ENCODE results near the gene TSPO2.
A peak's percentile ranks its signal among the peaks of the same experiment; 100 is the strongest.
"Not testable (repeated sequence)": the region's sequence is repeated elsewhere in the genome, so short reads cannot be mapped to it uniquely, and the experiment has no call there.

The TSPO2 gene

DNA sequence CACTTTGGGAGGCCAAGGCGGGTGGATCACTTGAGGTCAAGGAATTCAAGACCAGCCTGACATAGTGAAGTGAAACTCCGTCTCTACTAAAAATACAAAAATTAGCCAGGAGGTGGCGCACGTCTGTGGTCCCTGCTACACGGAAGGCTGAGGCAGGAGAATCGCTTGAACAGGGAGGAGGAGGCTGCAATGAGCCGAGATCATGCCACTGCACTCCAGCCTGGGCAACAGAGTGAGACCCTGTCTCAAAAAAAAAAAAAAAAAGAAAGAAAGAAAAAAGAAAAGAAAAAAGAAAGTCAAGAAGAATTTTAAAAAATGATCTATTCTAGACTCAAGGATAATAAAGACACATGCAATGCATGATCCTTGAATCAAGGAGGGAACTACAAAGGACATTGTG lies 36.0 kb upstream of the TSPO2 start:
- not testable (repeated sequence) for H4K12ac ChIP-seq (ENCODE audit: low read depth, low read length); H3K18ac ChIP-seq (ENCODE audit: low read length); H3K4me2 ChIP-seq (ENCODE audit: low read length); H3K27me3 ChIP-seq (ENCODE audit: insufficient read depth, low read length); H2BK120ac ChIP-seq (ENCODE audit: insufficient read depth, low read length, poor library complexity); H3K4ac ChIP-seq (ENCODE audit: low read depth, low read length); H3K14ac ChIP-seq (ENCODE audit: low read length); H3K9ac ChIP-seq (ENCODE audit: low read length); H2BK5ac ChIP-seq (ENCODE audit: low read depth, low read length, poor library complexity); H3K27ac ChIP-seq (ENCODE audit: low read depth, low read length); H3K4me1 ChIP-seq (ENCODE audit: control insufficient read depth in 1 of 2, insufficient read depth in 2 of 2, low read length in 2 of 2); H3K4me3 ChIP-seq (ENCODE audit: low read depth, low read length); H3K36me3 ChIP-seq (ENCODE audit: control insufficient read depth in 1 of 2, insufficient read depth in 2 of 2, low read length in 2 of 2); H4K8ac ChIP-seq (ENCODE audit: low read depth, low read length); H3K79me2 ChIP-seq (ENCODE audit: control insufficient read depth, insufficient read depth, low read length, poor library complexity); H2AK5ac ChIP-seq (ENCODE audit: low read length); H2AFZ ChIP-seq (ENCODE audit: insufficient read depth, low read length, poor library complexity); H3K23ac ChIP-seq (ENCODE audit: low read length); H2BK12ac ChIP-seq (ENCODE audit: low read length); H3K9me3 ChIP-seq (ENCODE audit: insufficient read depth, low read depth, low read length); H3K79me1 ChIP-seq (ENCODE audit: low read length); H4K91ac ChIP-seq (ENCODE audit: low read depth, low read length)
- WGBS (ENCODE audit: extremely low coverage, insufficient coverage, insufficient read length): no CpG with 5 or more reads among the region's 7 CpGs
- peak; percentile 58 to 90 for DNase-seq

DNA sequence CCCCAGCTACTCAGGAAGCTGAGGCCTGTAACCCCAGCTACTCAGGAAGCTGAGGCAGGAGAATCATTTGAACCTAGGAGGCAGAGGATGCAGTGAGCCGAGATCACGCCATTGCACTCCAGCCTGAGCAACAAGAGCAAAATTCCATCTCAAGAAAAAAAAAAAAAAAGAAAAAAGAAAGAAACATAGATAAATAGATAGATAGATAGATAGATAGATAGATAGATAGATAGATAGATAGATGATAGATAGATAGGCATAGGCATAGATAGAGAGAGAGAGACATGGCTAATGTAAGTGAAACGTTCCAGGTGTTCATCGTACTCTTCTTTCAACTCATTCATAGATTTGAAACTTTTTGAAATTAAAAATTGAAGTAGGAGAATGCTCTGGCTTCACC lies 35.3 kb upstream of the TSPO2 start:
- not testable (repeated sequence) for H3K79me1 ChIP-seq (ENCODE audit: low read length); H3K4me1 ChIP-seq (ENCODE audit: control insufficient read depth in 1 of 2, insufficient read depth in 2 of 2, low read length in 2 of 2); H2BK5ac ChIP-seq (ENCODE audit: low read depth, low read length, poor library complexity); H3K79me2 ChIP-seq (ENCODE audit: control insufficient read depth, insufficient read depth, low read length, poor library complexity); H4K12ac ChIP-seq (ENCODE audit: low read depth, low read length); H3K9me3 ChIP-seq (ENCODE audit: insufficient read depth, low read depth, low read length); H4K8ac ChIP-seq (ENCODE audit: low read depth, low read length); H3K18ac ChIP-seq (ENCODE audit: low read length); H3K14ac ChIP-seq (ENCODE audit: low read length); H3K4me3 ChIP-seq (ENCODE audit: low read depth, low read length); H2BK12ac ChIP-seq (ENCODE audit: low read length); H4K91ac ChIP-seq (ENCODE audit: low read depth, low read length); H2AK5ac ChIP-seq (ENCODE audit: low read length); H3K4me2 ChIP-seq (ENCODE audit: low read length); H2AFZ ChIP-seq (ENCODE audit: insufficient read depth, low read length, poor library complexity); H2BK120ac ChIP-seq (ENCODE audit: insufficient read depth, low read length, poor library complexity); H3K27ac ChIP-seq (ENCODE audit: low read depth, low read length); H3K9ac ChIP-seq (ENCODE audit: low read length); H3K27me3 ChIP-seq (ENCODE audit: insufficient read depth, low read length); H3K36me3 ChIP-seq (ENCODE audit: control insufficient read depth in 1 of 2, insufficient read depth in 2 of 2, low read length in 2 of 2); DNase-seq; H3K4ac ChIP-seq (ENCODE audit: low read depth, low read length); H3K23ac ChIP-seq (ENCODE audit: low read length)
- no CpG with 5 or more reads among the region's 4 CpGs for WGBS (ENCODE audit: extremely low coverage, insufficient coverage, insufficient read length)

DNA sequence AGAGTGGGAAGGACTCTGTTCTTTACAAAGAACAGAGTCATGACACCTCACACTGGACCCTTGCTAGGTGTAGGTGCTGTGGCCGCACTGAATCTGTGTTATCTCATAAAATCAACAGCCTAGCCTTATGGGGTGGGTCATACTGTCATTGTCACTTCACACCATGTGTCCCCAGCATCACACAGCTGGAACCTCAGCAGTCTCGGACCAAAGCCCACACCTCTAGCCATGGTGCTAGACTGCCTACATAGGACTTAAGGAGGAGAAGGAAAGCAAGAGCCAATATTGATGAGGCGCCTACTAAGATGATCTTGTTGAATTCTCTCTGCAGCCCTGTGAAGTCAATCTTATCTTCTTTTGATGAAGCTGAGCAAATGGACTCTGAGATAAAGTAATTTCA lies 34.3 kb upstream of the TSPO2 start:
- Histone ChIP-seq H3K4ac (ENCODE audit: low read depth, low read length) (no peak overlapping the region), H3K79me1 (ENCODE audit: low read length) (no peaks in the 10 kb centered on the region), H3K4me2 (ENCODE audit: low read length) (no peak overlapping the region), H3K79me2 (ENCODE audit: control insufficient read depth, insufficient read depth, low read length, poor library complexity) (no peaks in the 10 kb centered on the region), H2AFZ (ENCODE audit: insufficient read depth, low read length, poor library complexity) (no peak overlapping the region), H3K23ac (ENCODE audit: low read length) (no peak overlapping the region), H3K4me1 (ENCODE audit: control insufficient read depth in 1 of 2, insufficient read depth in 2 of 2, low read length in 2 of 2) (no peaks in the 10 kb centered on the region), H3K27ac (ENCODE audit: low read depth, low read length) (no peak overlapping the region), H4K8ac (ENCODE audit: low read depth, low read length) (no peak overlapping the region), H2AK5ac (ENCODE audit: low read length) (no peak overlapping the region), H3K9me3 (ENCODE audit: insufficient read depth, low read depth, low read length) (no peaks in the 10 kb centered on the region), H3K36me3 (ENCODE audit: control insufficient read depth in 1 of 2, insufficient read depth in 2 of 2, low read length in 2 of 2) (no peaks in the 10 kb centered on the region), H4K91ac (ENCODE audit: low read depth, low read length) (no peak overlapping the region), H3K27me3 (ENCODE audit: insufficient read depth, low read length) (no peaks in the 10 kb centered on the region), H2BK12ac (ENCODE audit: low read length) (no peak overlapping the region), H3K9ac (ENCODE audit: low read length) (no peak overlapping the region), H2BK120ac (ENCODE audit: insufficient read depth, low read length, poor library complexity) (no peak overlapping the region), H3K4me3 (ENCODE audit: low read depth, low read length) (no peak overlapping the region), H2BK5ac (ENCODE audit: low read depth, low read length, poor library complexity) (no peak overlapping the region), H3K18ac (ENCODE audit: low read length) (no peak overlapping the region), H4K12ac (ENCODE audit: low read depth, low read length) (no peak overlapping the region), H3K14ac (ENCODE audit: low read length) (no peak overlapping the region)
- no CpG with 5 or more reads among the region's 3 CpGs for WGBS (ENCODE audit: extremely low coverage, insufficient coverage, insufficient read length)
- DNase-seq: no peak

DNA sequence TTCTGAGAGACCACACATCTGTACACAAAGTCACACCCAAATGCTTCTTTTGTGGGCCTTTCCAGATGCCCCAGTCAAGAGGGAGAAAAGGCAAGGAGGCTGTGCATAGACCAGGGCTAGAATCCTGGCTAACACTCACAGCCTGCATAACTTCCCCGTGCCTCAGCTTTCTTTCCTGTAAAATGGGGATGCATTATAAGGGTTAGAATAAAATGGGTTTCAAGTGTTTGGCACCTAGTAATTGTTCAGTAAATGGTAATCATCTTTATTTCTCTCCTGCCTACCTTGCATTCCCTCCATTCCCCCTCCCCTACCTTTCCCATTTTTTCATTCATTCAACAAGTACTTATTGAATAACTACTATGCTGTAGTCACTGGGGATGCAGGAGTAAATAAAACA lies 32.6 kb upstream of the TSPO2 start:
- Histone ChIP-seq H4K8ac (ENCODE audit: low read depth, low read length) (no peak overlapping the region), H3K79me2 (ENCODE audit: control insufficient read depth, insufficient read depth, low read length, poor library complexity) (no peaks in the 10 kb centered on the region), H4K12ac (ENCODE audit: low read depth, low read length) (no peak overlapping the region), H3K18ac (ENCODE audit: low read length) (no peak overlapping the region), H3K4me2 (ENCODE audit: low read length) (no peak overlapping the region), H3K4me1 (ENCODE audit: control insufficient read depth in 1 of 2, insufficient read depth in 2 of 2, low read length in 2 of 2) (no peaks in the 10 kb centered on the region), H3K79me1 (ENCODE audit: low read length) (no peaks in the 10 kb centered on the region), H2BK12ac (ENCODE audit: low read length) (no peak overlapping the region), H3K14ac (ENCODE audit: low read length) (no peak overlapping the region), H4K91ac (ENCODE audit: low read depth, low read length) (no peak overlapping the region), H3K4me3 (ENCODE audit: low read depth, low read length) (no peak overlapping the region), H2BK5ac (ENCODE audit: low read depth, low read length, poor library complexity) (no peak overlapping the region), H3K27me3 (ENCODE audit: insufficient read depth, low read length) (no peaks in the 10 kb centered on the region), H2AK5ac (ENCODE audit: low read length) (no peak overlapping the region), H2BK120ac (ENCODE audit: insufficient read depth, low read length, poor library complexity) (no peak overlapping the region), H3K9me3 (ENCODE audit: insufficient read depth, low read depth, low read length) (no peaks in the 10 kb centered on the region), H2AFZ (ENCODE audit: insufficient read depth, low read length, poor library complexity) (no peak overlapping the region), H3K23ac (ENCODE audit: low read length) (no peak overlapping the region), H3K27ac (ENCODE audit: low read depth, low read length) (no peak overlapping the region), H3K9ac (ENCODE audit: low read length) (no peak overlapping the region), H3K4ac (ENCODE audit: low read depth, low read length) (no peak overlapping the region), H3K36me3 (ENCODE audit: control insufficient read depth in 1 of 2, insufficient read depth in 2 of 2, low read length in 2 of 2) (no peaks in the 10 kb centered on the region)
- no CpG with 5 or more reads among the region's 1 CpG for WGBS (ENCODE audit: extremely low coverage, insufficient coverage, insufficient read length)
- DNase-seq: no peak

Measured in trophoblast cell (in vitro differentiated cells and primary cell).